ENCODE results near the gene PRKAR1B. TPM values are rescaled to one million over a fixed set of nuclear protein-coding genes. Genes with fewer than 3 reads are reported as not detected.
A peak's percentile ranks its signal among the peaks of the same experiment; 100 is the strongest.

The PRKAR1B gene
- total and polyA plus RNA-seq, 7 donors = 9.5 to 26.6 (median 11.4) TPM

DNA sequence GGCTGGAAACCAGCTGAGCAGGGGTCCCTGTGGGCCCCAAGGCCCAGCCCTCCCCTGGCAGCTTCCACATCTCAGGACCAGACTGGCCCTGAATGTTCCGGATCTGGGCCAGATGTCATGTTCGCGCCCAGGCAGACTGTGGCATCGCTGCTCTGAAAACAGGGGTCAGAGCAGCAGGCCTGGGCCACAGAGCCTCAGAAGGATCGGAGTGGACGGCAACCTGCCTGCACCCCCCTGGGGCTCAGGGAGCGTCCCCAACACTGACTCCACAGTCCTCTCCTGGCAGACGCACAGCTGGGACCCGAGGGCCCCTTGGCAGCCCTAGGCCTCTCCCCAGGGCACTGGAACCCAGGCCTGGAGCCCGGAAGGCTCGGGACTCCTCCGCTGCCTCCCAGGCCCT, 91.9 kb downstream of the PRKAR1B start:
- no peaks in the 10 kb centered on the region for H3K4me1 ChIP-seq
- H3K36me3 ChIP-seq = no peaks in the 10 kb centered on the region
- no peak overlapping the region for H3K4me3 ChIP-seq
- TF ChIP-seq EP300 (IDR thresholded peaks at IDR 0.05) = no peak
- intact Hi-C loops (cut with DNase I) = no loop called here
- no peak overlapping the region for H3K27ac ChIP-seq
- no peak for DNase-seq
- H3K9me3 ChIP-seq = no peaks in the 10 kb centered on the region
- 95 to 97% methylated on average over 12 of the region's 12 CpGs for WGBS, 2 donors
- H3K27me3 ChIP-seq = no peaks in the 10 kb centered on the region

DNA sequence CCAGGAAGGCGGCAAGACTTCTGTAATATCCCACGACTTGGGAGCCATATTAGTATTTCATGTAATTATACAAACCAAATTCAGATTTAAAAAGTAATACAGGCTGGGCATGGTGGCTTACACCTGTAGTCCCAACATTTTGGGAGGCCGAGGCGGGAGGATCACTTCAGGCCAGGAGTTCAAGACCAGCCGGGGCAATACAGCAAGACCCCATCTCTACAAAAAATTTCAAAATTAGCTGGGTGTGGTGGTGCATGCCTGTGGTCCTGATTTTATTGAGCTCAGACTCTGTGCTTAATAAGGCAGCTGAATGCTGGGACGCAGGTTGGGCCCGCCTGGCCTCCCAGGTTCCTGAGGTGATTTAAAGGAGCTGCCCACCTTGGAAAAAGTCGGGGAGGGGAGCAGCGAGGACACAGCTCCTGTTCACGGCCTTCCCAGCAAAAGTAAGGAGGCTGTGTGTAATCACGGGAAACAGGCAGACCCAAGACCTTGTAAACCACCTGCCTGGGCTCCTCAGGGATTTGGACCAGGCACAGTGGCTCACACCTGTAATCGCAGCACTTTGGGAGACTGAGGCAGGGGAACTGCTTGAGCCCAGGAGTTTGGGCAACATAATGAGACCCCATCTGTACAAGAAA, 93.6 kb downstream of the PRKAR1B start:
- H3K4me3 ChIP-seq = no peak overlapping the region
- no peaks in the 10 kb centered on the region for H3K27me3 ChIP-seq
- TF ChIP-seq POLR2AphosphoS5 (IDR thresholded peaks at IDR 0.05) = no peak
- no peak for TF ChIP-seq POLR2A (IDR thresholded peaks at IDR 0.05)
- no peak for TF ChIP-seq EP300 (IDR thresholded peaks at IDR 0.05)
- no peak for TF ChIP-seq CTCF (IDR thresholded peaks at IDR 0.05)
- no peaks in the 10 kb centered on the region for H3K4me1 ChIP-seq
- DNase-seq = no peak
- intact Hi-C loops (cut with DNase I) = no loop called here
- H3K27ac ChIP-seq = no peak overlapping the region
- H3K9me3 ChIP-seq = no peaks in the 10 kb centered on the region
- H3K36me3 ChIP-seq = no peaks in the 10 kb centered on the region
- WGBS, 2 donors = 95 to 96% methylated on average over 12 of the region's 12 CpGs

DNA sequence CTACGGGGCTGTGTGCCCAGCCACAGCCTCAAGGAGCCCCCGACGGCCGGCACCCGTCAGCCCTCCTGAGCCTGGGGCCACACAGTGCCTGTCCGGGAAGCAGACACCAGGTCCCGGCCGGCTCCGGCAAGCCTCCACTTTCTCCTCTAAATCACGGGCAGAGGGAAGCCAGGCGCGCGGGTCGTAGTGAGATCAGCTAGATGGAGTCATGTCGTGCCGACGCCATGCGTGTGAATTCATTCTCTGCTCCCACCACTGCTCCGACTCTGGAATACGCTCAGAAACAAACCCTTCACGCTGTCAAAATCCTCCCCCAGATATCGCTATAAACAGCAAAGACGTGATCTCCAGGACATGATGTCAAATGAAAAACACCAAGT, 94.3 kb downstream of the PRKAR1B start:
- no peaks in the 10 kb centered on the region for H3K4me1 ChIP-seq
- H3K36me3 ChIP-seq = no peaks in the 10 kb centered on the region
- TF ChIP-seq EP300 (IDR thresholded peaks at IDR 0.05) = no peak
- TF ChIP-seq POLR2AphosphoS5 (IDR thresholded peaks at IDR 0.05) = no peak
- TF ChIP-seq POLR2A (IDR thresholded peaks at IDR 0.05) = no peak
- TF ChIP-seq CTCF (IDR thresholded peaks at IDR 0.05) = no peak
- WGBS, 2 donors = 93 to 97% methylated on average over 23 of the region's 23 CpGs
- no peaks in the 10 kb centered on the region for H3K9me3 ChIP-seq
- DNase-seq = no peak
- no peak overlapping the region for H3K4me3 ChIP-seq
- intact Hi-C loops (cut with DNase I) = no loop called here
- H3K27me3 ChIP-seq = no peaks in the 10 kb centered on the region
- no peak overlapping the region for H3K27ac ChIP-seq

- no peak overlapping the region for H3K4me3 ChIP-seq
- H3K4me1 ChIP-seq = no peaks in the 10 kb centered on the region
- no peak for TF ChIP-seq CTCF (IDR thresholded peaks at IDR 0.05)
- TF ChIP-seq POLR2AphosphoS5 (IDR thresholded peaks at IDR 0.05) = no peak
- no peak for TF ChIP-seq POLR2A (IDR thresholded peaks at IDR 0.05)
- no peak for TF ChIP-seq EP300 (IDR thresholded peaks at IDR 0.05)
- no peak for DNase-seq
- no peaks in the 10 kb centered on the region for H3K27me3 ChIP-seq
- no peaks in the 10 kb centered on the region for H3K9me3 ChIP-seq
- 93 to 94% methylated on average over 39 of the region's 39 CpGs for WGBS, 2 donors
- H3K27ac ChIP-seq = no peak overlapping the region
- no peaks in the 10 kb centered on the region for H3K36me3 ChIP-seq
- intact Hi-C loops (cut with DNase I) = no loop called here
Observed at GRCh38 chr7:631964-632830, 94.9 kb downstream of the PRKAR1B start.

DNA sequence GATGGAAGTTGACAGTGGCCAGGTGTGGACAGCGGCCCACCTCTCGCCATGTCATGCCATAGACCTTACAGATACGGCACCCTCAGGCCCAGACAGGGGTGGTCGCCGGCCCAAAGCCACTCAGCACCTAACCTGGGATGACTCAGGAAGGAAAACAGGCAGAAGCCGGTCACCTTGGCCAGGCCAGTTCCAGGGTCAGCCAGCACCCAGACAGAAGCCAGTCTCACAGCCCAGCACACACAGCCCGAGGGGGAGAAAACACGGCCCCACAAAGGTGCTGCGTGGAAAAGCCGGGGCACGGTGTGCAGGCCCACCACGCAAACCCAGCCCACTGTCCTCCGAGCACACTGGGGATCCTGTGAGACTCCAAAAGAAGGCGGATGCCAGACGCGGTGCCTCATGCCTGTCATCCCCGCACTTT, 95.8 kb downstream of the PRKAR1B start:
- Histone ChIP-seq H3K27me3 (no peaks in the 10 kb centered on the region), H3K27ac (no peak overlapping the region), H3K4me1 (no peaks in the 10 kb centered on the region), H3K36me3 (no peaks in the 10 kb centered on the region), H3K4me3 (no peak overlapping the region), H3K9me3 (no peaks in the 10 kb centered on the region)
- peak; percentile 56 for DNase-seq
- WGBS, 2 donors = 97% methylated on average over 17 of the region's 17 CpGs
- TF ChIP-seq POLR2AphosphoS5 (IDR thresholded peaks at IDR 0.05) (no peak), CTCF (IDR thresholded peaks at IDR 0.05) (no peak), EP300 (IDR thresholded peaks at IDR 0.05) (no peak), POLR2A (IDR thresholded peaks at IDR 0.05) (no peak)
- intact Hi-C loops (cut with DNase I) = no loop called here

Data from sigmoid colon (tissue), 7 donors.